Spleen (tissue), 7 donors: Measurements from ENCODE around the gene TIAM1.

ENCODE experiments used
- CTCF ChIP-seq, 11 experiments: fragments of 200-600 bp in 7 of 11; fragments of 450-650 bp in 4 of 11; sonication (generic) in 4 of 11; IDR thresholded peaks in 8 of 11; conservative IDR thresholded peaks in 3 of 11; 1 replicate in 7 of 11; 2 replicates in 4 of 11; pipeline versions ENCODE4 v1.4.0 to v1.8.0; 2016 to 2021; ENCODE audit warnings: antibody characterized with exemption in 11 of 11, inconsistent platforms in 4 of 11, mild to moderate bottlenecking in 1 of 11
- POLR2A ChIP-seq, 3 donors: fragments of 450-650 bp; IDR thresholded peaks; one replicate each; pipeline ENCODE4 v1.5.1; 2017; ENCODE audit warnings: antibody characterized with exemption in 3 of 3, mild to moderate bottlenecking in 1 of 3
- POLR2AphosphoS5 ChIP-seq, 3 donors: sonication (generic); formaldehyde crosslinking; IDR thresholded peaks; one replicate each; pipeline ENCODE4 v1.5.1; 2017; ENCODE audit warnings: antibody characterized with exemption in 3 of 3
- donor health status: DM: no; HTN: no; CAD: no; lungs with moderate emphysema.
- donor health status: DM: no; HTN: no; CAD: no.
- donor health status: DM: no; HTN: no; CAD: no.

- TF ChIP-seq POLR2A (IDR thresholded peaks at IDR 0.05) (no peak), POLR2AphosphoS5 (IDR thresholded peaks at IDR 0.05) (no peak), CTCF (IDR thresholded peaks at IDR 0.05 in 8 of 11, conservative IDR thresholded peaks at IDR 0.05 in 3 of 11) (no peak)
These were observed 224.9 kb downstream of the TIAM1 start for GRCh38 chr21:31119199-31119598.
